ENCODE data around the gene MBD3L3.
"Not testable (repeated sequence)": the region's sequence is repeated elsewhere in the genome, so short reads cannot be mapped to it uniquely, and the experiment has no call there.

MBD3L3 gene

DNA sequence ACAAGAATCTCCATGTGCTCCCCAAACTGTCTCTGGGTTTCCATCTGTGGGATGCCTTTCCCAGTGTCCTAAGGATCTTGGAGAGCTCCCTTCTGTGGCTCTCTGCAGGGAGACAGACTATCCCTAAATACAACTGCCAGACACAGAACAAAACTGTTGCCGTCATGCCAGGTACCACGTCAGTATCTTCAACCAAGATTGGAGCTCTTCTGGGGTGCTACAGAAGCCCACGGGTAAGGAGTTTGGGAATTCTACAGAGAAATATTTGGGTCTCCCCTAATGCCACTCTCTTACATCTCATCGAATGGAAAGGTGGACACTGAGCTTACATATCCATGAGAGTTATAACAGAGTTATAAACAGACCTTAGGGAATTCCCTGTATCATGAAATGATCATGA, 4.9 kb upstream of the MBD3L3 start:
- no peak for DNase-seq

DNA sequence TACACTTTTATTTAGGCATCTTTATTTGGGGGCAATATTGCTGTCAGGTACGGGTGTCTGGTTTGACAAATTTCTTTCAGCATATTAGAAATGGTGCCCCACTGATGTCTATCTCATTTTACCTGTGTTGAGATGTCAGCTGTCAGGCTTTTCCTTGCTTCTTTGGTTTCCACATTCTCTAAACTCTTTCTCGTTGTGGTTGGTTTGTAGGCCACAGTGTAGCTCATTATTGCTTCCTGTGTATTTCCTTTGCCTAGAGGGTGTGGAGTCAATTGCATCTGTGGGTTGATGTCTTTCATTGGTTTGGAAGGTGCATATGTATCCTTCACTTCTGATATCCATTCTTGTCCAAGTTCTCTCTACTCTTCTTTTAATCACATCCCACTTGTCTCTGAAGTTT, 1.5 kb upstream of the MBD3L3 start:
- not testable (repeated sequence) for DNase-seq

DNA sequence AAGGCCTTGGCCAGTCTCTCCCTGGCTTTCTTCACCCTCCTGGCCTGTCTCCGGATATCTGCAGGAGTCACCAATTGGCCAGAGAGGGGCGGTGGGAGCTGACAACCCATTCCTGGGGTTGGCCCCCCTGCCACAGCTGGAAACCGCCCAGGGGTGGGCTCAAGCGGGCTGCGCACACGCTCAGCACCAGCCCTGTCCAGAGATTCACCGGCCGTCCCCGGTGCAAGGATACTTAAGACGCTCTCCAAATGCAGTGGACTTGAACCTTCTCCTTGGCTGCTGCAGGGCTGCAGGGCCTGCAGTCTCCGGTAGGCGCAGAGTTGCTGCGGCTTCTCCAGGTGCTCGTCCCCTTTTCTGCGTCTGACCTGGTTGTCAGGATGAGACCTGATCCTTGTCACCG, 2.1 kb downstream of the MBD3L3 start:
- not testable (repeated sequence) for DNase-seq

DNA sequence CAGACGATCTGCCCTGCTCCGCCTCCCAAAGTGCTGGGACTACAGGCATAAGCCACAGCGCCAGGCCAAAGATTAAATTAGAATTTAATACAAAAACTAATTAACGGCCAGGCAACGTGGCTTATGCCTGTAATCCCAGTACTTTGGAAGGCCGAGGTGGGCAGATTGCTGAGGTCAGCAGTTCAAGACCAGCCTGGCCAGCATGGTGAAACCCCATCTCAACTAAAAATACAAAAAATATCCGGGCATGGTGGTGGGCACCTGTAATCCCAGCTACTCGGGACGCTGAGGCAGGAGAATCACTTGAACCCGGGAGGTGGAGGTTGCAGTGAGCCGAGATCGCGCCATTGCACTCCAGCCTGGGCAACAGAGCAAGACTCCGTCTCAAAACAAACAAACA, 2.8 kb downstream of the MBD3L3 start:
- not testable (repeated sequence) for DNase-seq

DNA sequence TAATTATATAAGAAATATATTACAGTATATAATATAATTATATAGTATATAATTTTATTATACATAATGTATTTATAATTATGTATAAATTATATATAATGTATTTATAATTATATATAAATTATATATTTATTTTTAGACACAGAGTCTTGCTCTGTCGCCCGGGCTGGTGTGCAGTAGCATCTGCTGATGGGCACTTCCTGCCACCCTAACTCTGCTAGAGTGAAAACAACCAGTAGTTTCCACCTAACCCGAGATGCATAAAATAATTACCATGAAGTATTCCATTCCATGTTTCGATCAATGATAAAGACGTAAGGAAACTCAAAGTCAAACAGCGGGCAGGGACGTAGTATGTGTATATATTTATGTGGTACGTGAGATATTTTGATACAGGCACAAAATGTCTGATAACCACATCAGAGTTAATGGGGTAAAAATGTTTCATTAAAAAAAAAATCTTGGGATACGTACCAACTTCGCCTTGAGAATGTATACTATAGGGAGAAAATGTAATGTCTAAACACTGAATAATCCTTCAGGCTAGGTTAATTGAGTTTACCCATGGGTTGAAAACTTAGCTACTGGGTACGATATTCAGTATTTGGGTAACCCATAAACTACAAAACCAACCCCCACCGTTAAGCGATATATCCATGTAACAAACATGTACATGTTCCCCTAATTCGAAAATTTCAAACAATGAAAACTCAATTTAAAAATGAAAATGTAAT, 3.7 kb downstream of the MBD3L3 start:
- not testable (repeated sequence) for DNase-seq

DNA sequence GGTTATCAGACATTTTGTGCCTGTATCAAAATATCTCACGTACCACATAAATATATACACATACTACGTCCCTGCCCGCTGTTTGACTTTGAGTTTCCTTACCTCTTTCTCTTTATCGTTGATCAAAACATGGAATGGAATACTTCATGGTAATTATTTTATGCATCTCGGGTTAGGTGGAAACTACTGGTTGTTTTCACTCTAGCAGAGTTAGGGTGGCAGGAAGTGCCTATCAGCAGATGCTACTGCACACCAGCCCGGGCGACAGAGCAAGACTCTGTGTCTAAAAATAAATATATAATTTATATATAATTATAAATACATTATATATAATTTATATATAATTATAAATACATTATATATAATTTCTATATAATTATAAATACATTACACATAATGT, 5.6 kb downstream of the MBD3L3 start:
- not testable (repeated sequence) for DNase-seq

DNA sequence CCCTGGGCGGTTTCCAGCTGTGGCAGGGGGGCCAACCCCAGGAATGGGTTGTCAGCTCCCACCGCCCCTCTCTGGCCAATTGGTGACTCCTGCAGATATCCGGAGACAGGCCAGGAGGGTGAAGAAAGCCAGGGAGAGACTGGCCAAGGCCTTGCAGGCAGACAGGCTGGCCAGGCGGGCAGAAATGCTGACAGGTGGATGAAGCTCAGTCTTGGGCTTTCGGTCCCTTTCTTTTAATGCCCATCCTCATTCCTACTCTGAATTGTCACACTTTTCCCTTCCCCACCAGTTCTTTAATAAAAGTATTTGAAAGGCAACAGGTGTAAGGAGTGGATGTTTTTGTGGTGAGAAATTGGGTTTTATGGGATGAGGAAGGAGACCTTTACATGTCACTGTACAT, 7.1 kb downstream of the MBD3L3 start:
- DNase-seq, result not testable (repeated sequence)

DNA sequence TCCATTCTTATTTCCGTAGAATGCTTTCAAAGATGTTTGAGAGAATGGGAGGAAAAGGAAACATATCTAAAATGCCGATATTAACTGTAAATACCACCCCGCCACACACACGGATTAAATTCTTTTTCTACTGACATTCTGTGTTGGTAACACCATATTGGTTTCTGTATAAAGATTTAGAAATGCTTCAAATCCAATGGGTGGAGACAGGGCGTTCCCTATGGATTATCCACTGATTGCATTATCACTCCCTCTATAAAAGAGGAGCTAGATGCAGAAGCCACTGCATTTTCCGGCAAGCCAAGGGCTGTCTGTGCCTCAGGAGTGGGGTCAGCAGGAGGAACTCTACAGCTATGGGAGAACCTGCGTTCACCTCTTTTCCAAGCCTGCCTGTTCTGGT, 9.5 kb downstream of the MBD3L3 start, which contains the start of gene MBD3L2:
MBD3L2 (plus strand) TSS at position 301 of the 400 bp plus-strand sequence; CDS start at position 354, 53 bp downstream.
- DNase-seq, result not testable (repeated sequence)

DNA sequence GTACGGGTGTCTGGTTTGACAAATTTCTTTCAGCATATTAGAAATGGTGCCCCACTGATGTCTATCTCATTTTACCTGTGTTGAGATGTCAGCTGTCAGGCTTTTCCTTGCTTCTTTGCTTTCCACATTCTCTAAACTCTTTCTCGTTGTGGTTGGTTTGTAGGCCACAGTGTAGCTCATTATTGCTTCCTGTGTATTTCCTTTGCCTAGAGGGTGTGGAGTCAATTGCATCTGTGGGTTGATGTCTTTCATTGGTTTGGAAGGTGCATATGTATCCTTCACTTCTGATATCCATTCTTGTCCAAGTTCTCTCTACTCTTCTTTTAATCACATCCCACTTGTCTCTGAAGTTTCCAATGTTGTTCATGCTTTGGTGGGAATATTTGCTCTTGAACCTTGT, 16.9 kb downstream of the MBD3L3 start:
- not testable (repeated sequence) for DNase-seq

DNA sequence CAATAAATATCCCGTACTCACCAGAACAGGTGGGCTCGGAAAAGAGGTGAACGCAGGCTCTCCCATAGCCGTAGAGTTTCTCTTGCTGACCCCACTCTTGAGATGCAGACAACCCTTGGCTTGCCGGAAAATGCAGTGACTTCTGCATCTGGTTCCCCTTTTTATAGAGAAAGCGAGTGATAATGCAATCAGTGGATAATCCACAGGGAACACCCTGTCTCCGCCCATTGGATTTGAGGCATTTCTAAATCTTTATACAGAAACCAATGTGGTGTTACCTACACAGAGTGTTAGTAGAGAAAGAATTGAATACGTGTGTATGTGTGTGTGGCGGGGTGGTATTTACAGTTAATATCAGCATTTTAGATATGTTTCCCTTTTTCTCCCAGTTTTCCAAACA, 18.4 kb downstream of the MBD3L3 start, which contains the start of gene MBD3L4:
MBD3L4 (minus strand) TSS at position 101 of the 400 bp plus-strand sequence; CDS start at position 66, 35 bp downstream.
- DNase-seq, result not testable (repeated sequence)

DNA sequence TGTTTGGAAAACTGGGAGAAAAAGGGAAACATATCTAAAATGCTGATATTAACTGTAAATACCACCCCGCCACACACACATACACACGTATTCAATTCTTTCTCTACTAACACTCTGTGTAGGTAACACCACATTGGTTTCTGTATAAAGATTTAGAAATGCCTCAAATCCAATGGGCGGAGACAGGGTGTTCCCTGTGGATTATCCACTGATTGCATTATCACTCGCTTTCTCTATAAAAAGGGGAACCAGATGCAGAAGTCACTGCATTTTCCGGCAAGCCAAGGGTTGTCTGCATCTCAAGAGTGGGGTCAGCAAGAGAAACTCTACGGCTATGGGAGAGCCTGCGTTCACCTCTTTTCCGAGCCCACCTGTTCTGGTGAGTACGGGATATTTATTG, 28.2 kb downstream of the MBD3L3 start, which contains the start of gene MBD3L5:
MBD3L5 (plus strand) TSS at position 301 of the 400 bp plus-strand sequence; CDS start at position 335, 34 bp downstream.
- not testable (repeated sequence) for DNase-seq

DNA sequence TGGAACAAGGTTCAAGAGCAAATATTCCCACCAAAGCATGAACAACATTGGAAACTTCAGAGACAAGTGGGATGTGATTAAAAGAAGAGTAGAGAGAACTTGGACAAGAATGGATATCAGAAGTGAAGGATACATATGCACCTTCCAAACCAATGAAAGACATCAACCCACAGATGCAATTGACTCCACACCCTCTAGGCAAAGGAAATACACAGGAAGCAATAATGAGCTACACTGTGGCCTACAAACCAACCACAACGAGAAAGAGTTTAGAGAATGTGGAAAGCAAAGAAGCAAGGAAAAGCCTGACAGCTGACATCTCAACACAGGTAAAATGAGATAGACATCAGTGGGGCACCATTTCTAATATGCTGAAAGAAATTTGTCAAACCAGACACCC, 29.7 kb downstream of the MBD3L3 start:
- DNase-seq, result not testable (repeated sequence)

DNA sequence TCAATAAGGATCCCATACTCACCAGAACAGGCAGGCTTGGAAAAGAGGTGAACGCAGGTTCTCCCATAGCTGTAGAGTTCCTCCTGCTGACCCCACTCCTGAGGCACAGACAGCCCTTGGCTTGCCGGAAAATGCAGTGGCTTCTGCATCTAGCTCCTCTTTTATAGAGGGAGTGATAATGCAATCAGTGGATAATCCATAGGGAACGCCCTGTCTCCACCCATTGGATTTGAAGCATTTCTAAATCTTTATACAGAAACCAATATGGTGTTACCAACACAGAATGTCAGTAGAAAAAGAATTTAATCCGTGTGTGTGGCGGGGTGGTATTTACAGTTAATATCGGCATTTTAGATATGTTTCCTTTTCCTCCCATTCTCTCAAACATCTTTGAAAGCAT, 37.1 kb downstream of the MBD3L3 start, which contains the start of gene MBD3L2B:
MBD3L2B (minus strand) TSS at position 101 of the 400 bp plus-strand sequence; CDS start at position 67, 34 bp downstream.
- DNase-seq, result not testable (repeated sequence)

DNA sequence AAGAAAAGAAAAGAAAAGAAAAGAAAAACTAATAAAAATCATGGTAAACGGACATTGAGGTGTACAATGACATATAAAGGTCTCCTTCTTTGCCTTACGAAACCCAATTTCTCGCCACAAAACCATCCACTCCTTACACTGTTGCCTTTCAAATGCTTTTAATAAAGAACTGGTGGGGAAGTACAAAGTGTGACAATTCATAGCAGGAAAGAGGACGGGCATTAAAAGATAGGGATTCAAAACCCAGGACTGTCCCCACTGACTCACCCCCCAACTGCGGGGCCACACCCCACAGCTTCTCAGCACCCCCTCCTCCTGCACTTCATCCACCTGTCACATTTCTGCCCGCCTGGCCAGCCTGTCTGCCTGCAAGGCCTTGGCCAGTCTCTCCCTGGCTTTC, 39.6 kb downstream of the MBD3L3 start:
- no peak for DNase-seq

DNA sequence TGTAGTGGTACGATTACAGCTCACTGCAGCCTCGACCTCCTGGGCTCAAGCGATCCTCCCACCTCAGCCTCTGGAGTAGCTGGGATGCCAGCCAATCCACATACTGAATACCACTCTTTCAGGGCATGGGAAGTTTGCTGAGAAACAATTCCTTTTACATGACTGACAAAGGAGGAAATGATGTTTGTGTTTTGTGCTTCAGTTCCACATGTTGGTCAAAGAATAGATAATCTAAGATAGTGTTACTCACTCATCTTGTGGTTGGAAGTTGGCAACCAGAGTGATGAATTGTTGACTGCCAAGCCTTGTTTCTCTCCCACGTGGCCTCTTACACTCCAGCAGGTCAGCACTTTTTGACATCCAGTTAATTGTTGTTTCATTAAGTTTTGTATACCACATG, 44.8 kb downstream of the MBD3L3 start:
- DNase-seq, result no peak

DNA sequence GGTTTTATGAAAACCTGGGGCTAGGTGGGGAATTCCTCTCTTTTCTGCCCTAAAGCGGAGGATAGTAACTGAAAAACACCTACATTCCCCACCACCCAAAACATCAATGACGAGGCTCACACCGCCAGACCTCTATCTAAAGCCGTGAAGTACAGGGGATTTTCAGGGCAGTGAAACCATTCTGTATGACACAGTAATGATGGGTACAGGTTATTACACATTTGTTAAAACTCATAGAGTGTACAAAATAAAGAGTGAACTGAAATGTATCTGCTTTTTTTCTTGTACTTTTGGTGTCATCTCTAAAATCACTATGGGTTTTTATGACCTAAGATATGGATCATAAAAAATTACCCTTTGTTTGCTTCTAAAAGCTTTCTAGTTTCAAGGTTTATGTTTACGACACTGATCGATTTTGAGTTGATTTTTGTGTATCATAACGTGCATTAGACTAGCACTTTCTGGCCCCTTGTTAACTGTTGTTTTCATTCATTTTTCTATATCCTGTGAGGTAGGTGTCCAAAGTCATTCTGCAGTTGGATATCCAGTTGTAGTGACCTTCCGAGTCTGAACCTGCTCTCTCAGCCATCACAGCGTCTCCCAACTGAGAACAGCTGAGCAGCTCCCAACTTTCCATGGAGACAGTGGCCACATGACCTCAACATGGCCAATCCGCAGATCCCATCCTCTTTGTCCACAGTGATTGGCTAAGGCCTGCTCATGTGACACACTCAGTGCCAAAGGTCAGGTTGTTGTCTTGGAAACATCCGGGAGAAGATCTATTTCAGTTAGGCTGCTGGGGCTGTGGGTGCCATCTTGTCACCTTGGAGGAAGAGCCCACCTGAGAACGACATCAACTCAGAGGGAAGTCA, 47.5 kb downstream of the MBD3L3 start:
- no peak for DNase-seq

DNA sequence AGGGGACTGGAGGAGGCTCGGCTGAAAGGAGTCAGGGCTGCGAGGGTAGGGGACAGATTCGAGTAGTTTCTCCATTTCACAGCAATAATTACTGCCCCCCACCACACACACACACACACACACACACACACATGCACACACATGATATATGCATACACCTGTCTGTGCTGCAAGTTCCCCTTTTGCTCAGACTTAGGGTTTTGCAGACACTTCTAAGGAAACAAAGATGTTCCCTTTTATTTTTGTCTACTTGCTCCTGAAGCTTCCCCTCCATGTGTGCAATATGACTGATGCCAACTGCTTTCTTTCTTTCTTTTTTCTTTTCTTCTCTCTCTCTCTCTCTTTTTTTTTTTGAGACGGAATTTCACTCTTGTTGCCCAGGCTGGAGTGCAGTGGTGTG, 50.6 kb downstream of the MBD3L3 start:
- no peak for DNase-seq
